ENCODE measurements around the gene PRKCB. TPM values are rescaled to one million over a fixed set of nuclear protein-coding genes. Genes with fewer than 3 reads are reported as not detected.
A peak's percentile ranks its signal among the peaks of the same experiment; 100 is the strongest.

The PRKCB gene
- total and polyA plus RNA-seq, 4 experiments from 2014 or later: 46.5 to 106 (median 98.2) TPM

GRCh38 chr16:23974223-23974622, 138.4 kb downstream of the PRKCB start:
- ChIA-PET CTCF (ENCODE audit: partially characterized antibody) (no interaction called here), POLR2A (ENCODE audit: partially characterized antibody) (no interaction called here)
- intact Hi-C loops (cut with micrococcal nuclease): no loop called here
- H3K36me3 Mint-ChIP-seq: peaks cover 5 to 18% of the 10 kb centered on the region in 2 donors
- Histone ChIP-seq H3K4me3 (ENCODE audit: low read length in 2 of 2) (no peak overlapping the region), H3K27ac (ENCODE audit: low read depth, low read length) (no peak overlapping the region), H3K4me1 (ENCODE audit: insufficient read depth, low read length) (peaks cover 17% of the 10 kb centered on the region), H3K9me3 (ENCODE audit: control insufficient read depth in 1 of 2, low read length in 2 of 2) (no peaks in the 10 kb centered on the region), H3K36me3 (ENCODE audit: insufficient read depth, low read length) (no peaks in the 10 kb centered on the region), H3K27me3 (ENCODE audit: insufficient read depth, low read length) (no peaks in the 10 kb centered on the region)
- peaks cover 33 to 63% (median 52%) of the 10 kb centered on the region in 4 donors for H3K4me1 Mint-ChIP-seq
- H3K27me3 Mint-ChIP-seq: no peaks in the 10 kb centered on the region
- no peak overlapping the region for H3K4me3 Mint-ChIP-seq
- peak overlapping the region in 3 of 7 donors; percentile 19 to 73 (median 23) for H3K27ac Mint-ChIP-seq
- no peak for DNase-seq
- no peaks in the 10 kb centered on the region for H3K9me3 Mint-ChIP-seq

GRCh38 chr16:23975293-23975692, 139.5 kb downstream of the PRKCB start:
- Mint-ChIP-seq H3K27me3 (no peaks in the 10 kb centered on the region), H3K9me3 (no peaks in the 10 kb centered on the region), H3K4me1 (peaks cover 29 to 68% (median 52%) of the 10 kb centered on the region in 4 donors), H3K27ac (no peak overlapping the region), H3K36me3 (peaks cover 3 to 16% of the 10 kb centered on the region in 2 donors), H3K4me3 (peak overlapping the region in 1 of 8 donors; percentile 33)
- peaks cover 17% of the 10 kb centered on the region for H3K4me1 ChIP-seq (ENCODE audit: insufficient read depth, low read length)
- POLR2A ChIA-PET (ENCODE audit: partially characterized antibody): no interaction called here
- H3K27me3 ChIP-seq (ENCODE audit: insufficient read depth, low read length): no peaks in the 10 kb centered on the region
- no peaks in the 10 kb centered on the region for H3K36me3 ChIP-seq (ENCODE audit: insufficient read depth, low read length)
- CTCF ChIA-PET (ENCODE audit: partially characterized antibody): no interaction called here
- intact Hi-C loops (cut with micrococcal nuclease): no loop called here
- H3K9me3 ChIP-seq (ENCODE audit: control insufficient read depth in 1 of 2, low read length in 2 of 2): no peaks in the 10 kb centered on the region
- H3K27ac ChIP-seq (ENCODE audit: low read depth, low read length): no peak overlapping the region
- DNase-seq: no peak
- no peak overlapping the region for H3K4me3 ChIP-seq (ENCODE audit: low read length in 2 of 2)

GRCh38 chr16:23976091-23976490, 140.3 kb downstream of the PRKCB start:
- H3K4me3 ChIP-seq (ENCODE audit: low read length in 2 of 2): no peak overlapping the region
- H3K36me3 ChIP-seq (ENCODE audit: insufficient read depth, low read length): no peaks in the 10 kb centered on the region
- no peak for DNase-seq
- Mint-ChIP-seq H3K4me3 (no peak overlapping the region), H3K9me3 (no peaks in the 10 kb centered on the region), H3K27ac (peak overlapping the region in 3 of 7 donors; percentile 27 to 64 (median 62)), H3K36me3 (peaks cover 3 to 16% of the 10 kb centered on the region in 2 donors), H3K4me1 (peaks cover 31 to 68% (median 55%) of the 10 kb centered on the region in 4 donors), H3K27me3 (no peaks in the 10 kb centered on the region)
- ChIA-PET CTCF (ENCODE audit: partially characterized antibody) (interaction anchor here (2.9 kb wide), 1 partner anchor 34 kb away, joined by 7 read pairs; no protein-coding TSS in a partner anchor), POLR2A (ENCODE audit: partially characterized antibody) (no interaction called here)
- H3K27me3 ChIP-seq (ENCODE audit: insufficient read depth, low read length): no peaks in the 10 kb centered on the region
- intact Hi-C loops (cut with micrococcal nuclease): no loop called here
- H3K4me1 ChIP-seq (ENCODE audit: insufficient read depth, low read length): peaks cover 17% of the 10 kb centered on the region
- H3K27ac ChIP-seq (ENCODE audit: low read depth, low read length): no peak overlapping the region
- no peaks in the 10 kb centered on the region for H3K9me3 ChIP-seq (ENCODE audit: control insufficient read depth in 1 of 2, low read length in 2 of 2)

- no peaks in the 10 kb centered on the region for H3K36me3 ChIP-seq (ENCODE audit: insufficient read depth, low read length)
- ChIA-PET CTCF (ENCODE audit: partially characterized antibody) (interaction anchor here (2.9 kb wide), 1 partner anchor 34 kb away, joined by 7 read pairs; no protein-coding TSS in a partner anchor), POLR2A (ENCODE audit: partially characterized antibody) (no interaction called here)
- peak overlapping the region in 4 of 7 donors; percentile 27 to 64 (median 58) for H3K27ac Mint-ChIP-seq
- H3K4me1 Mint-ChIP-seq: peaks cover 33 to 70% (median 51%) of the 10 kb centered on the region in 4 donors
- no peaks in the 10 kb centered on the region for H3K9me3 Mint-ChIP-seq
- H3K9me3 ChIP-seq (ENCODE audit: control insufficient read depth in 1 of 2, low read length in 2 of 2): no peaks in the 10 kb centered on the region
- peaks cover 17% of the 10 kb centered on the region for H3K4me1 ChIP-seq (ENCODE audit: insufficient read depth, low read length)
- no peak overlapping the region for H3K4me3 ChIP-seq (ENCODE audit: low read length in 2 of 2)
- intact Hi-C loops (cut with micrococcal nuclease): no loop called here
- no peaks in the 10 kb centered on the region for H3K27me3 Mint-ChIP-seq
- H3K4me3 Mint-ChIP-seq: peak overlapping the region in 1 of 8 donors; percentile 8
- no peak overlapping the region for H3K27ac ChIP-seq (ENCODE audit: low read depth, low read length)
- H3K27me3 ChIP-seq (ENCODE audit: insufficient read depth, low read length): no peaks in the 10 kb centered on the region
- H3K36me3 Mint-ChIP-seq: peaks cover 3 to 14% of the 10 kb centered on the region in 2 donors
- no peak for DNase-seq
Measured at GRCh38 chr16:23976524-23976923, 140.7 kb downstream of the PRKCB start.

- peaks cover 0 to 5% of the 10 kb centered on the region in 2 donors for H3K36me3 Mint-ChIP-seq
- peak overlapping the region in 4 of 7 donors; percentile 4 to 78 (median 59) for H3K27ac Mint-ChIP-seq
- no peak for DNase-seq
- H3K4me1 Mint-ChIP-seq: peaks cover 24 to 57% (median 42%) of the 10 kb centered on the region in 4 donors
- Histone ChIP-seq H3K4me1 (ENCODE audit: insufficient read depth, low read length) (peaks cover 11% of the 10 kb centered on the region), H3K9me3 (ENCODE audit: control insufficient read depth in 1 of 2, low read length in 2 of 2) (no peaks in the 10 kb centered on the region), H3K27me3 (ENCODE audit: insufficient read depth, low read length) (no peaks in the 10 kb centered on the region), H3K27ac (ENCODE audit: low read depth, low read length) (no peak overlapping the region), H3K36me3 (ENCODE audit: insufficient read depth, low read length) (no peaks in the 10 kb centered on the region), H3K4me3 (ENCODE audit: low read length in 2 of 2) (no peak overlapping the region)
- CTCF ChIA-PET (ENCODE audit: partially characterized antibody): interaction anchor here (2.7 kb wide), 1 partner anchor 176 kb away, joined by 8 read pairs; no protein-coding TSS in a partner anchor
- no peak overlapping the region for H3K4me3 Mint-ChIP-seq
- no peaks in the 10 kb centered on the region for H3K27me3 Mint-ChIP-seq
- intact Hi-C loops (cut with micrococcal nuclease): no loop called here
- POLR2A ChIA-PET (ENCODE audit: partially characterized antibody): no interaction called here
- no peaks in the 10 kb centered on the region for H3K9me3 Mint-ChIP-seq
Measured at GRCh38 chr16:23979441-23979840, 143.7 kb downstream of the PRKCB start.

GRCh38 chr16:23979982-23980381, 144.2 kb downstream of the PRKCB start:
- Mint-ChIP-seq H3K4me3 (no peak overlapping the region), H3K27me3 (no peaks in the 10 kb centered on the region), H3K4me1 (peaks cover 23 to 52% (median 41%) of the 10 kb centered on the region in 4 donors), H3K9me3 (no peaks in the 10 kb centered on the region), H3K36me3 (peaks cover 2 to 6% of the 10 kb centered on the region in 2 donors), H3K27ac (peak overlapping the region in 2 of 7 donors; percentile 6 to 24)
- Histone ChIP-seq H3K27me3 (ENCODE audit: insufficient read depth, low read length) (no peaks in the 10 kb centered on the region), H3K36me3 (ENCODE audit: insufficient read depth, low read length) (no peaks in the 10 kb centered on the region), H3K4me1 (ENCODE audit: insufficient read depth, low read length) (peaks cover 11% of the 10 kb centered on the region), H3K4me3 (ENCODE audit: low read length in 2 of 2) (no peak overlapping the region), H3K27ac (ENCODE audit: low read depth, low read length) (no peak overlapping the region), H3K9me3 (ENCODE audit: control insufficient read depth in 1 of 2, low read length in 2 of 2) (no peaks in the 10 kb centered on the region)
- intact Hi-C loops (cut with micrococcal nuclease): no loop called here
- CTCF ChIA-PET (ENCODE audit: partially characterized antibody): interaction anchor here (0.8 to 2.7 kb wide), 3 partner anchors 11 to 176 kb away, joined by 3 to 8 read pairs (median 3); no protein-coding TSS in a partner anchor
- DNase-seq: no peak
- POLR2A ChIA-PET (ENCODE audit: partially characterized antibody): no interaction called here

- Mint-ChIP-seq H3K4me1 (peaks cover 16 to 35% (median 28%) of the 10 kb centered on the region in 4 donors), H3K9me3 (no peaks in the 10 kb centered on the region), H3K27ac (peak overlapping the region in 1 of 7 donors; percentile 60), H3K27me3 (no peaks in the 10 kb centered on the region), H3K4me3 (no peak overlapping the region), H3K36me3 (peaks cover 2 to 6% of the 10 kb centered on the region in 2 donors)
- ChIA-PET CTCF (ENCODE audit: partially characterized antibody) (no interaction called here), POLR2A (ENCODE audit: partially characterized antibody) (no interaction called here)
- Histone ChIP-seq H3K9me3 (ENCODE audit: control insufficient read depth in 1 of 2, low read length in 2 of 2) (no peaks in the 10 kb centered on the region), H3K36me3 (ENCODE audit: insufficient read depth, low read length) (no peaks in the 10 kb centered on the region), H3K4me1 (ENCODE audit: insufficient read depth, low read length) (peaks cover under 1% of the 10 kb centered on the region), H3K27me3 (ENCODE audit: insufficient read depth, low read length) (no peaks in the 10 kb centered on the region), H3K27ac (ENCODE audit: low read depth, low read length) (no peak overlapping the region), H3K4me3 (ENCODE audit: low read length in 2 of 2) (no peak overlapping the region)
- DNase-seq: no peak
- intact Hi-C loops (cut with micrococcal nuclease): no loop called here
Measured at GRCh38 chr16:23981429-23982399, 145.9 kb downstream of the PRKCB start.

Data from CD4-positive, alpha-beta memory T cell (primary cell).